ENCODE measurements around the gene KIAA1191. TPM values are rescaled to one million over a fixed set of nuclear protein-coding genes. Genes with fewer than 3 reads are reported as not detected.

Gene KIAA1191
- total RNA-seq, 2 experiments from 2014 or later, result 33.3 to 41.2 TPM

DNA sequence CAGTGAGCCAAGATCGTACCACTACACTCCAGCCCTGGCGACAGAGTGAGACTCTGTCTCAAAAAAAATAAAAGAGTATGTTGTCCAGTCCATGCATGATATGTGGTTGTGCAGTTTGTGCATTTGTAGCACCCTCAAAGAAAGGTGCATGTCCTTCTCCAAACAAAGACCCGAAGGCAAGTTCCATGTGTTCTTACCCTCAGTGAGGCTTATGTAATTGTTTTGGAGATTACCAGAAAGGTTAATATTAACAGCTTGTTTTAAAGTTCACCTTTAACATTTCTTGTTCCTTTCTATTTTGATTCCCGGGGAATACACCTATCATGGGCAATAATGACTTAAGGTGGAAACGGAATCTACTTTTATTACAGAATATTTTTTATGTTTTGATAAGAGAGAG, 22.3 kb downstream of the KIAA1191 start:
- no TSS peak for BruUV-seq (replicated peaks)
- H3K4me3 ChIP-seq (ENCODE audit: low read depth, low read length, poor library complexity, severe bottlenecking), result no peak overlapping the region
- no peaks in the 10 kb centered on the region for H3K79me2 ChIP-seq (ENCODE audit: insufficient read depth, low read depth, low read length)
- H4K20me1 ChIP-seq (ENCODE audit: insufficient read depth, low read length), result no peaks in the 10 kb centered on the region
- H3K4me2 ChIP-seq (ENCODE audit: low read length), result no peak overlapping the region
- no peak overlapping the region for H3K27ac ChIP-seq (ENCODE audit: low read depth, low read length, poor library complexity, severe bottlenecking)
- CTCF ChIA-PET (ENCODE audit: unreplicated experiment), result no interaction called here
- H2AFZ ChIP-seq (ENCODE audit: low read length), result no peak overlapping the region
- H3K9me2 ChIP-seq (ENCODE audit: insufficient read depth, low read length), result no peaks in the 10 kb centered on the region
- TF ChIP-seq EZH2phosphoT487 (IDR thresholded peaks at IDR 0.05; ENCODE audit: borderline replicate concordance, low read depth, low read length), result no peak
- TF ChIP-seq, protein P1, sequence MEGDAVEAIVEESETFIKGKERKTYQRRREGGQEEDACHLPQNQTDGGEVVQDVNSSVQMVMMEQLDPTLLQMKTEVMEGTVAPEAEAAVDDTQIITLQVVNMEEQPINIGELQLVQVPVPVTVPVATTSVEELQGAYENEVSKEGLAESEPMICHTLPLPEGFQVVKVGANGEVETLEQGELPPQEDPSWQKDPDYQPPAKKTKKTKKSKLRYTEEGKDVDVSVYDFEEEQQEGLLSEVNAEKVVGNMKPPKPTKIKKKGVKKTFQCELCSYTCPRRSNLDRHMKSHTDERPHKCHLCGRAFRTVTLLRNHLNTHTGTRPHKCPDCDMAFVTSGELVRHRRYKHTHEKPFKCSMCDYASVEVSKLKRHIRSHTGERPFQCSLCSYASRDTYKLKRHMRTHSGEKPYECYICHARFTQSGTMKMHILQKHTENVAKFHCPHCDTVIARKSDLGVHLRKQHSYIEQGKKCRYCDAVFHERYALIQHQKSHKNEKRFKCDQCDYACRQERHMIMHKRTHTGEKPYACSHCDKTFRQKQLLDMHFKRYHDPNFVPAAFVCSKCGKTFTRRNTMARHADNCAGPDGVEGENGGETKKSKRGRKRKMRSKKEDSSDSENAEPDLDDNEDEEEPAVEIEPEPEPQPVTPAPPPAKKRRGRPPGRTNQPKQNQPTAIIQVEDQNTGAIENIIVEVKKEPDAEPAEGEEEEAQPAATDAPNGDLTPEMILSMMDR (conservative IDR thresholded peaks at IDR 0.05; ENCODE audit: low read length), result no peak
- DNase-seq (ENCODE audit: low spot score), result no peak
- no peaks in the 10 kb centered on the region for H3K9me3 ChIP-seq (ENCODE audit: low read length)
- intact Hi-C loops (cut with micrococcal nuclease; ENCODE audit: unreplicated experiment), result no loop called here
- H3K36me3 ChIP-seq (ENCODE audit: insufficient read depth, low read length), result peaks cover 37% of the 10 kb centered on the region
- POLR2A ChIA-PET, result interaction anchor here (2.2 kb wide), 1 partner anchor 16 kb away, joined by 6 read pairs; no protein-coding TSS in a partner anchor
- H3K4me1 ChIP-seq (ENCODE audit: insufficient read depth, low read length, poor library complexity, severe bottlenecking), result no peaks in the 10 kb centered on the region

DNA sequence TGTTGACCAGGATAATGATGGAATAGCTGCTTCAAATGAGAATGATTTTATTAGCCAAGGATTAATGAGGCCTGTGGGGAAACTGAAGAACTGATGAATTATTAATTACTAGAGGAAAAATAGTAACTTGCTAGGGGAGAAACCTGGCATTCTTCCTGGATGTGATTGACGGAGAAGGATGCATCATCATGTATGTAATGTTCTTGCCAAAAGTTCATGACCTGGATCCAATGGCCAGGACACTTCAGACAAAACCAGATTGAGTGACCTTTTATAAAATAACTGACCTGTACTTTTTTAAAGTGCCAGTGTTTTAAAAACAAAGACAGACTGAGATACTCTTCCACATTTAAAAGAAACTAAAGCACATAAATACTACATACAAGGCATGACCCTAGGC, 23.7 kb downstream of the KIAA1191 start:
- TF ChIP-seq, protein P1 (conservative IDR thresholded peaks at IDR 0.05; ENCODE audit: low read length), result no peak
- Histone ChIP-seq H3K4me1 (ENCODE audit: insufficient read depth, low read length, poor library complexity, severe bottlenecking) (no peaks in the 10 kb centered on the region), H3K27ac (ENCODE audit: low read depth, low read length, poor library complexity, severe bottlenecking) (no peak overlapping the region), H3K36me3 (ENCODE audit: insufficient read depth, low read length) (peaks cover 37% of the 10 kb centered on the region), H3K4me3 (ENCODE audit: low read depth, low read length, poor library complexity, severe bottlenecking) (no peak overlapping the region), H3K79me2 (ENCODE audit: insufficient read depth, low read depth, low read length) (no peaks in the 10 kb centered on the region), H3K9me3 (ENCODE audit: low read length) (no peaks in the 10 kb centered on the region), H3K9me2 (ENCODE audit: insufficient read depth, low read length) (no peaks in the 10 kb centered on the region), H3K4me2 (ENCODE audit: low read length) (no peak overlapping the region), H2AFZ (ENCODE audit: low read length) (no peak overlapping the region), H4K20me1 (ENCODE audit: insufficient read depth, low read length) (no peaks in the 10 kb centered on the region)
- CTCF ChIA-PET (ENCODE audit: unreplicated experiment), result no interaction called here
- POLR2A ChIA-PET, result interaction anchor here (0.6 kb wide), 1 partner anchor 237 kb away, joined by 3 read pairs; no protein-coding TSS in a partner anchor
- no peak for DNase-seq (ENCODE audit: low spot score)
- intact Hi-C loops (cut with micrococcal nuclease; ENCODE audit: unreplicated experiment), result no loop called here
- BruUV-seq (replicated peaks), result no TSS peak

DNA sequence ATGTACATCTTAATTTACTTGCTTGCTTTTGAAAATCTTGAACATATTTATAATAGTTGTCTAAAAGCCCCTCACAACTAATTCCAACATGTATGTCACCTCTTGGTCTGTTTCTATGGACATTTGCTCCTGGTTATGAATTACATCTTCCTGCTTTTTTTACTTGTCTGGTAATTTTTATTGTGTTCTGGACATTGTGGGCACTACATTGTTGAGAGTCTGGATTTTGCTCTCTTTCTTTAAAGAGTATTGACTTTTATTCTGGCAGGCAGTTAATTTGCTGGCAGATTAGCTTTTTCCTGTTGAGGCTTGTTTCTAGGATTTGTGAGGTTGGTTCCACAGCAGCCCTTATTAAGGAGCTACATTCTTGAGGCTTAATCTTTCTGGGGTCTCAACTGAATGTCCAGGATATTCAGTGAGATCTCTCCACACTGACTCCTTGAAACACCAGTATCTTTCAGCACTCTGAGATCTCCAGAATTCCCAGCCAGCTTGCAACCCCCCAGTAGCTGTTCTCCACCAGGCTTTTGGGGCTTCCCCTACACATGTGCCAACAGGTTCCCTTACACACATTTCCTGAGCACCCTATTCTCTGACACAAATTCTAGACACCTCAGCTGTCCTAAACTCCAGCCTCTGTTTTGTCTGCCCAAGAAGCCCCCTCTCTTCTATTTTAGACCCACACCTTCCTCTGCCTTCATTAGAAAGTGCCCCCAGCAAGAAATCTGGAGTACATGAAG, 27.4 kb downstream of the KIAA1191 start:
- no peaks in the 10 kb centered on the region for H3K4me1 ChIP-seq (ENCODE audit: insufficient read depth, low read length, poor library complexity, severe bottlenecking)
- CTCF ChIA-PET (ENCODE audit: unreplicated experiment), result no interaction called here
- H3K9me3 ChIP-seq (ENCODE audit: low read length), result no peaks in the 10 kb centered on the region
- H4K20me1 ChIP-seq (ENCODE audit: insufficient read depth, low read length), result no peaks in the 10 kb centered on the region
- no peak overlapping the region for H3K27ac ChIP-seq (ENCODE audit: low read depth, low read length, poor library complexity, severe bottlenecking)
- H3K36me3 ChIP-seq (ENCODE audit: insufficient read depth, low read length), result peaks cover 37% of the 10 kb centered on the region
- POLR2A ChIA-PET, result no interaction called here
- no peak overlapping the region for H2AFZ ChIP-seq (ENCODE audit: low read length)
- DNase-seq (ENCODE audit: low spot score), result no peak
- TF ChIP-seq EZH2phosphoT487 (IDR thresholded peaks at IDR 0.05; ENCODE audit: borderline replicate concordance, low read depth, low read length), result no peak
- TF ChIP-seq, protein P1 (conservative IDR thresholded peaks at IDR 0.05; ENCODE audit: low read length), result no peak
- H3K79me2 ChIP-seq (ENCODE audit: insufficient read depth, low read depth, low read length), result no peaks in the 10 kb centered on the region
- intact Hi-C loops (cut with micrococcal nuclease; ENCODE audit: unreplicated experiment), result no loop called here
- H3K4me2 ChIP-seq (ENCODE audit: low read length), result no peak overlapping the region
- BruUV-seq (replicated peaks), result no TSS peak
- H3K9me2 ChIP-seq (ENCODE audit: insufficient read depth, low read length), result no peaks in the 10 kb centered on the region
- no peak overlapping the region for H3K4me3 ChIP-seq (ENCODE audit: low read depth, low read length, poor library complexity, severe bottlenecking)
